Activated CD4-positive, alpha-beta T cell treated with anti-CD3 and anti-CD28 coated beads, Interleukin-2, amount 50 U/mL, for 1 hour (primary cell): Measurements from ENCODE around the gene P3H3.

ENCODE experiments used
- DNase-seq: peaks from one replicate; pipeline ENCODE4 v3.0.0-alpha.2; 2020

Gene P3H3

GRCh38 chr12:6809056-6809455 is 19.2 kb upstream of the P3H3 start:
- no peak for DNase-seq

- no peak for DNase-seq
Measured at GRCh38 chr12:6810758-6811157, 17.4 kb upstream of the P3H3 start.

GRCh38 chr12:6813363-6813762 is 14.8 kb upstream of the P3H3 start:
- no peak for DNase-seq

- no peak for DNase-seq
Measured at GRCh38 chr12:6816598-6816997, 11.6 kb upstream of the P3H3 start.

GRCh38 chr12:6817098-6817497 is 11.1 kb upstream of the P3H3 start:
- DNase-seq, result no peak

GRCh38 chr12:6817662-6818157 is 10.5 kb upstream of the P3H3 start:
- DNase-seq, result no peak

GRCh38 chr12:6818222-6818621 is 10.0 kb upstream of the P3H3 start:
- DNase-seq, result no peak

GRCh38 chr12:6818645-6819044 is 9.6 kb upstream of the P3H3 start:
- DNase-seq, result no peak

GRCh38 chr12:6819106-6820030 is 8.8 kb upstream of the P3H3 start:
- DNase-seq, result no peak

- DNase-seq, result no peak
Measured at GRCh38 chr12:6820166-6820565, 8.0 kb upstream of the P3H3 start.

GRCh38 chr12:6821591-6822425 is 6.4 kb upstream of the P3H3 start, which contains the start of gene GPR162:
Gene GPR162, plus strand, starts transcription at chr12:6821821. Its CDS starts 2,078 bp downstream, at chr12:6823899.
- DNase-seq, result no peak

GRCh38 chr12:6822426-6823135 is 5.6 kb upstream of the P3H3 start:
- no peak for DNase-seq

GRCh38 chr12:6823182-6824084 is 4.8 kb upstream of the P3H3 start:
- no peak for DNase-seq

GRCh38 chr12:6824085-6824775 is 4.0 kb upstream of the P3H3 start:
- DNase-seq, result no peak

GRCh38 chr12:6824901-6825381 is 3.3 kb upstream of the P3H3 start:
- DNase-seq, result no peak

GRCh38 chr12:6825398-6826124 is 2.6 kb upstream of the P3H3 start:
- peak; percentile 83 for DNase-seq

- DNase-seq, result no peak
Measured at GRCh38 chr12:6826125-6826733, 2.0 kb upstream of the P3H3 start.

- DNase-seq, result no peak
Measured at GRCh38 chr12:6826734-6827436, 1.3 kb upstream of the P3H3 start.

- DNase-seq, result peak; percentile 39
Measured at GRCh38 chr12:6827437-6827911, 733 bp upstream of the P3H3 start.
